GM23338 (cell line): Measurements from ENCODE around the gene JARID2. TPM values are rescaled to one million over a fixed set of nuclear protein-coding genes. Genes with fewer than 3 reads are reported as not detected.

ENCODE experiments used
- ATAC-seq: fragments of 200-7000 bp; cut with Tn5 transposase; 3 replicates; pipeline ENCODE4 v1.9.1; 2020
- DNase-seq: peaks from one replicate; pipeline ENCODE4 v3.0.0-alpha.2; 2015; ENCODE audit warnings: low spot score
- H2AFZ ChIP-seq: fragments of 200-600 bp; sonication (generic); 2 replicates; pipeline ENCODE4 v1.8.0; 2016; ENCODE audit warnings: antibody characterized with exemption, mild to moderate bottlenecking, moderate library complexity
- H3F3A ChIP-seq: fragments of 200-600 bp; sonication (generic); replicated peaks from 2 replicates; pipeline ENCODE4 v1.8.0; 2017; ENCODE audit warnings: antibody characterized with exemption, mixed run types, low read depth
- H3K27ac ChIP-seq: fragments of 200-600 bp; sonication (generic); 2 replicates; pipeline ENCODE4 v1.6.1; 2016; ENCODE audit warnings: low read depth
- H3K27me3 ChIP-seq: fragments of 200-600 bp; sonication (generic); 2 replicates; pipeline ENCODE4 v1.8.0; 2016; ENCODE audit warnings: mild to moderate bottlenecking, mixed run types, moderate library complexity; ENCODE audit not compliant: insufficient read depth
- H3K36me3 ChIP-seq: fragments of 200-600 bp; sonication (generic); 2 replicates; pipeline ENCODE4 v1.8.0; 2016; ENCODE audit warnings: mild to moderate bottlenecking; ENCODE audit not compliant: insufficient read depth
- H3K4me1 ChIP-seq: fragments of 200-600 bp; sonication (generic); 2 replicates; pipeline ENCODE4 v1.8.0; 2016; ENCODE audit warnings: mild to moderate bottlenecking, moderate library complexity; ENCODE audit not compliant: insufficient read depth
- H3K4me2 ChIP-seq: fragments of 200-600 bp; sonication (generic); 2 replicates; pipeline ENCODE4 v1.7.1; 2017; ENCODE audit warnings: mixed run types
- H3K4me3 ChIP-seq: fragments of 200-600 bp; sonication (generic); 2 replicates; pipeline ENCODE4 v1.6.1; 2016; ENCODE audit warnings: mixed run types
- H3K79me2 ChIP-seq: fragments of 200-600 bp; sonication (generic); replicated peaks from 2 replicates; pipeline ENCODE4 v1.8.0; 2017; ENCODE audit warnings: mild to moderate bottlenecking; ENCODE audit not compliant: insufficient read depth
- H3K9me2 ChIP-seq: fragments of 200-600 bp; sonication (generic); 2 replicates; pipeline ENCODE4 v1.8.0; 2017; ENCODE audit not compliant: insufficient read depth
- H4K20me1 ChIP-seq: fragments of 200-600 bp; sonication (generic); replicated peaks from 2 replicates; pipeline ENCODE4 v1.8.0; 2017; ENCODE audit warnings: mild to moderate bottlenecking; ENCODE audit not compliant: insufficient read depth
- H3K27ac Mint-ChIP-seq: 2 replicates; pipeline ENCODE4 v1.8.0; 2020; ENCODE audit warnings: inconsistent platforms, mild to moderate bottlenecking, moderate library complexity, mixed read lengths
- H3K27me3 Mint-ChIP-seq: 3 replicates; pipeline ENCODE4 v1.8.0; 2022; ENCODE audit warnings: low read depth, mild to moderate bottlenecking, moderate library complexity, mixed read lengths, inconsistent platforms; ENCODE audit not compliant: insufficient read depth, poor library complexity
- H3K36me3 Mint-ChIP-seq: 3 replicates; pipeline ENCODE4 v1.8.0; 2021; ENCODE audit warnings: low read depth, mild to moderate bottlenecking, inconsistent platforms, moderate library complexity, mixed read lengths
- H3K4me1 Mint-ChIP-seq: 3 replicates; pipeline ENCODE4 v1.8.0; 2020; ENCODE audit warnings: mild to moderate bottlenecking, inconsistent platforms, mixed read lengths
- H3K4me3 Mint-ChIP-seq: 3 replicates; pipeline ENCODE4 v1.8.0; 2021; ENCODE audit warnings: moderate library complexity, mild to moderate bottlenecking, inconsistent platforms, mixed read lengths
- H3K9me3 Mint-ChIP-seq: 3 replicates; pipeline ENCODE4 v1.8.0; 2020; ENCODE audit warnings: moderate library complexity, mild to moderate bottlenecking, inconsistent platforms, mixed read lengths
- CREB1 ChIP-seq: fragments of 250-450 bp; sonication (Bioruptor Pico); IDR thresholded peaks from 2 replicates; pipeline ENCODE4 v1.5.0; 2020; ENCODE audit warnings: low read depth, mild to moderate bottlenecking, moderate library complexity
- EZH2 ChIP-seq: fragments of 200-600 bp; sonication (generic); IDR thresholded peaks from one replicate; pipeline ENCODE4 v1.8.0; 2017; ENCODE audit warnings: antibody characterized with exemption, mild to moderate bottlenecking, low read depth; ENCODE audit not compliant: unreplicated experiment
- EZH2phosphoT487 ChIP-seq: fragments of 200-600 bp; sonication (generic); IDR thresholded peaks from one replicate; pipeline ENCODE4 v1.8.1; 2018; ENCODE audit warnings: antibody characterized with exemption; ENCODE audit not compliant: unreplicated experiment
- JUNB ChIP-seq: IDR thresholded peaks from one replicate; pipeline ENCODE4 v1.6.1; 2016; ENCODE audit warnings: antibody characterized with exemption; ENCODE audit not compliant: unreplicated experiment
- NANOG ChIP-seq: IDR thresholded peaks from 2 replicates; pipeline ENCODE4 v1.6.1; 2016; ENCODE audit warnings: antibody characterized with exemption, borderline replicate concordance
- POLR2AphosphoS5 ChIP-seq: IDR thresholded peaks from 2 replicates; pipeline ENCODE4 v1.6.1; 2016; ENCODE audit warnings: antibody characterized with exemption, low read depth
- REST ChIP-seq: IDR thresholded peaks from one replicate; pipeline ENCODE4 v1.6.1; 2018; ENCODE audit warnings: antibody characterized with exemption; ENCODE audit not compliant: unreplicated experiment
- STAT1 ChIP-seq: IDR thresholded peaks from one replicate; pipeline ENCODE4 v1.6.1; 2016; ENCODE audit warnings: antibody characterized with exemption; ENCODE audit not compliant: unreplicated experiment
- ZNF114 ChIP-seq: fragments of 250-450 bp; sonication (Bioruptor Pico); IDR thresholded peaks from 2 replicates; pipeline ENCODE4 v1.5.0; 2020; ENCODE audit warnings: mild to moderate bottlenecking, moderate library complexity
- ZNF331 ChIP-seq: fragments of 250-450 bp; sonication (Bioruptor Pico); IDR thresholded peaks from 2 replicates; pipeline ENCODE4 v1.5.0; 2020; ENCODE audit warnings: low read depth, mild to moderate bottlenecking, moderate library complexity
- ZNF462 ChIP-seq: fragments of 250-450 bp; sonication (Bioruptor Pico); IDR thresholded peaks from 2 replicates; pipeline ENCODE4 v1.5.0; 2020; ENCODE audit warnings: mild to moderate bottlenecking, moderate library complexity
- polyA plus RNA-seq: library from polyadenylated mRNA; unstranded; fragments of >200 nt; fragmentation: Nextera tagmentation; extraction: Ambion mirVana; gene quantifications from 2 replicates; pipeline ENCODE4 v1.2.1, GENCODE V29; 2016
- total RNA-seq: library from RNA; depleted of rRNA; stranded (reverse); fragments of >200 nt; shearing (Covaris generic); gene quantifications from 2 replicates; pipeline ENCODE4 v1.2.3, GENCODE V29; 2014
- TF ChIP-seq, protein P1 (sequence below), 2 experiments: fragments of 200-600 bp in 1 of 2; sonication (generic) in 1 of 2; conservative IDR thresholded peaks; 2 replicates each; pipeline versions ENCODE4 v1.5.1 to v1.6.1; 2016 to 2017; ENCODE audit warnings: antibody characterized with exemption in 2 of 2, low read depth in 2 of 2, mild to moderate bottlenecking in 2 of 2, moderate library complexity in 1 of 2
- TF ChIP-seq, protein P2 (sequence below): IDR thresholded peaks from 2 replicates; pipeline ENCODE4 v1.6.1; 2016; ENCODE audit warnings: antibody characterized with exemption

JARID2 gene
- total and polyA plus RNA-seq, 2 experiments from 2014 or later, result 92.8 to 196 TPM

GRCh38 chr6:15437090-15437635 is 191.3 kb downstream of the JARID2 start:
- H3K4me3 Mint-ChIP-seq, result no peak overlapping the region
- DNase-seq, result no peak
- no peak overlapping the region for H3K4me3 ChIP-seq
- peak overlapping the region; percentile 44 for H3K4me2 ChIP-seq
- H3K4me1 Mint-ChIP-seq, result peaks cover 94% of the 10 kb centered on the region
- no peak overlapping the region for H3K27ac Mint-ChIP-seq
- peaks cover 32% of the 10 kb centered on the region for H3K27me3 Mint-ChIP-seq
- H3F3A ChIP-seq, result no peaks in the 10 kb centered on the region
- no peaks in the 10 kb centered on the region for H3K36me3 ChIP-seq
- 0 out of 2 replicates have a peak overlapping the region, but pooled peaks have one; percentile 6 for H3K27ac ChIP-seq
- peaks cover 96% of the 10 kb centered on the region for H4K20me1 ChIP-seq
- no peak overlapping the region for H2AFZ ChIP-seq
- H3K9me3 Mint-ChIP-seq, result no peaks in the 10 kb centered on the region; the same call in 1 of the 3 replicates
- H3K36me3 Mint-ChIP-seq, result no peaks in the 10 kb centered on the region
- no peaks in the 10 kb centered on the region for H3K27me3 ChIP-seq
- no peaks in the 10 kb centered on the region for H3K9me2 ChIP-seq
- peaks cover 100% of the 10 kb centered on the region for H3K79me2 ChIP-seq
- no peak for ATAC-seq
- TF ChIP-seq ZNF462 (CRISPR knock-in tag) (no peak), NANOG (no peak), REST (no peak), STAT1 (no peak), POLR2AphosphoS5 (no peak), CREB1 (CRISPR knock-in tag) (no peak), EZH2phosphoT487 (no peak), EZH2 (no peak), JUNB (no peak), ZNF114 (CRISPR knock-in tag) (no peak), ZNF331 (CRISPR knock-in tag) (no peak)
- TF ChIP-seq, protein P1, sequence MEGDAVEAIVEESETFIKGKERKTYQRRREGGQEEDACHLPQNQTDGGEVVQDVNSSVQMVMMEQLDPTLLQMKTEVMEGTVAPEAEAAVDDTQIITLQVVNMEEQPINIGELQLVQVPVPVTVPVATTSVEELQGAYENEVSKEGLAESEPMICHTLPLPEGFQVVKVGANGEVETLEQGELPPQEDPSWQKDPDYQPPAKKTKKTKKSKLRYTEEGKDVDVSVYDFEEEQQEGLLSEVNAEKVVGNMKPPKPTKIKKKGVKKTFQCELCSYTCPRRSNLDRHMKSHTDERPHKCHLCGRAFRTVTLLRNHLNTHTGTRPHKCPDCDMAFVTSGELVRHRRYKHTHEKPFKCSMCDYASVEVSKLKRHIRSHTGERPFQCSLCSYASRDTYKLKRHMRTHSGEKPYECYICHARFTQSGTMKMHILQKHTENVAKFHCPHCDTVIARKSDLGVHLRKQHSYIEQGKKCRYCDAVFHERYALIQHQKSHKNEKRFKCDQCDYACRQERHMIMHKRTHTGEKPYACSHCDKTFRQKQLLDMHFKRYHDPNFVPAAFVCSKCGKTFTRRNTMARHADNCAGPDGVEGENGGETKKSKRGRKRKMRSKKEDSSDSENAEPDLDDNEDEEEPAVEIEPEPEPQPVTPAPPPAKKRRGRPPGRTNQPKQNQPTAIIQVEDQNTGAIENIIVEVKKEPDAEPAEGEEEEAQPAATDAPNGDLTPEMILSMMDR (conservative IDR thresholded peaks at IDR 0.05; ENCODE audit: low read depth in 2 of 2), result no peak
- TF ChIP-seq, protein P2, sequence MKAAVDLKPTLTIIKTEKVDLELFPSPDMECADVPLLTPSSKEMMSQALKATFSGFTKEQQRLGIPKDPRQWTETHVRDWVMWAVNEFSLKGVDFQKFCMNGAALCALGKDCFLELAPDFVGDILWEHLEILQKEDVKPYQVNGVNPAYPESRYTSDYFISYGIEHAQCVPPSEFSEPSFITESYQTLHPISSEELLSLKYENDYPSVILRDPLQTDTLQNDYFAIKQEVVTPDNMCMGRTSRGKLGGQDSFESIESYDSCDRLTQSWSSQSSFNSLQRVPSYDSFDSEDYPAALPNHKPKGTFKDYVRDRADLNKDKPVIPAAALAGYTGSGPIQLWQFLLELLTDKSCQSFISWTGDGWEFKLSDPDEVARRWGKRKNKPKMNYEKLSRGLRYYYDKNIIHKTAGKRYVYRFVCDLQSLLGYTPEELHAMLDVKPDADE, result no peak
- peaks cover 94% of the 10 kb centered on the region for H3K4me1 ChIP-seq
